ENCODE results near the gene EBNA1BP2.
"Not testable (repeated sequence)": the region's sequence is repeated elsewhere in the genome, so short reads cannot be mapped to it uniquely, and the experiment has no call there.

The EBNA1BP2 gene

GRCh38 chr1:43119928-43120586 lies 52.0 kb downstream of the EBNA1BP2 start:
- not testable (repeated sequence) for DNase-seq (ENCODE audit: low read depth, low spot score)
